NCI-H446 treated with DMSO at 0.1 percent for 48 hours (cell line): ENCODE results near the gene TBCEL.
"Not testable (repeated sequence)": the region's sequence is repeated elsewhere in the genome, so short reads cannot be mapped to it uniquely, and the experiment has no call there.

ENCODE experiments used
- DNase-seq: peaks from one replicate; lab custom pipeline; 2025; lab: John Stamatoyannopoulos, UW

The TBCEL gene

GRCh38 chr11:121105481-121106195, 81.7 kb downstream of the TBCEL start:
- DNase-seq = peak; percentile 95

- no peak for DNase-seq
Observed at GRCh38 chr11:121106812-121107211, 82.9 kb downstream of the TBCEL start.

GRCh38 chr11:121108413-121108812, 84.5 kb downstream of the TBCEL start:
- DNase-seq = no peak

- no peak for DNase-seq
Observed at GRCh38 chr11:121109471-121109870, 85.6 kb downstream of the TBCEL start.

- DNase-seq = peak; percentile 71
Observed at GRCh38 chr11:121109916-121110586, 86.1 kb downstream of the TBCEL start.

- no peak for DNase-seq
Observed at GRCh38 chr11:121110871-121111724, 87.2 kb downstream of the TBCEL start.

- peak; percentile 57 for DNase-seq
Observed at GRCh38 chr11:121112498-121113455, 88.9 kb downstream of the TBCEL start.

- no peak for DNase-seq
Observed at GRCh38 chr11:121113611-121114010, 89.7 kb downstream of the TBCEL start.

GRCh38 chr11:121115024-121115423, 91.1 kb downstream of the TBCEL start:
- DNase-seq = not testable (repeated sequence)

- no peak for DNase-seq
Observed at GRCh38 chr11:121117788-121118187, 93.9 kb downstream of the TBCEL start.

- DNase-seq = no peak
Observed at GRCh38 chr11:121119440-121119839, 95.5 kb downstream of the TBCEL start.

- DNase-seq = no peak
Observed at GRCh38 chr11:121122328-121122727, 98.4 kb downstream of the TBCEL start.

GRCh38 chr11:121123496-121124069, 99.7 kb downstream of the TBCEL start:
- DNase-seq = no peak

GRCh38 chr11:121127809-121128208, 103.9 kb downstream of the TBCEL start:
- no peak for DNase-seq

- no peak for DNase-seq
Observed at GRCh38 chr11:121129362-121130340, 105.7 kb downstream of the TBCEL start.

GRCh38 chr11:121131656-121132055, 107.8 kb downstream of the TBCEL start:
- no peak for DNase-seq

- no peak for DNase-seq
Observed at GRCh38 chr11:121132211-121132976, 108.5 kb downstream of the TBCEL start.

- DNase-seq = no peak
Observed at GRCh38 chr11:121134741-121135312, 110.9 kb downstream of the TBCEL start.

GRCh38 chr11:121137005-121137404, 113.1 kb downstream of the TBCEL start:
- no peak for DNase-seq
